Measurements from ENCODE around the gene PRCP. TPM values are rescaled to one million over a fixed set of nuclear protein-coding genes. Genes with fewer than 3 reads are reported as not detected.

The PRCP gene
- total and polyA plus RNA-seq, 4 donors = 27.3 to 55.2 (median 41.2) TPM

GRCh38 chr11:82867495-82868082 lies 32.6 kb downstream of the PRCP start:
- Histone ChIP-seq H3K4me1 (ENCODE audit: control insufficient read depth in 4 of 4, insufficient read depth in 4 of 4, low read length in 3 of 4) (peaks cover 1 to 12% (median 8%) of the 10 kb centered on the region in 4 donors), H3K9ac (ENCODE audit: low read depth in 1 of 2, low read length in 2 of 2) (peak overlapping the region in 1 of 2 donors; percentile 24)
- WGBS = 15% methylated on average over 10 of the region's 10 CpGs

GRCh38 chr11:82865841-82866240 lies 34.4 kb downstream of the PRCP start:
- 90% methylated on average over 2 of the region's 2 CpGs for WGBS
- H3K9me3 ChIP-seq (ENCODE audit: control insufficient read depth in 4 of 4, low read length in 3 of 4) = no peaks in the 10 kb centered on the region
- H3K9ac ChIP-seq (ENCODE audit: low read depth in 1 of 2, low read length in 2 of 2) = no peak overlapping the region
- no peak overlapping the region for H3K4me3 ChIP-seq (ENCODE audit: low read depth in 1 of 3, low read length in 3 of 3)
- no peak for DNase-seq (ENCODE audit: low spot score)
- TF ChIP-seq TAF1 (conservative IDR thresholded peaks at IDR 0.05) (no peak), RAD21 (IDR thresholded peaks at IDR 0.05) (no peak), YY1 (IDR thresholded peaks at IDR 0.05) (no peak), GABPA (IDR thresholded peaks at IDR 0.05 in 1 of 2, conservative IDR thresholded peaks at IDR 0.05 in 1 of 2) (no peak)
- TF ChIP-seq, protein P1, sequence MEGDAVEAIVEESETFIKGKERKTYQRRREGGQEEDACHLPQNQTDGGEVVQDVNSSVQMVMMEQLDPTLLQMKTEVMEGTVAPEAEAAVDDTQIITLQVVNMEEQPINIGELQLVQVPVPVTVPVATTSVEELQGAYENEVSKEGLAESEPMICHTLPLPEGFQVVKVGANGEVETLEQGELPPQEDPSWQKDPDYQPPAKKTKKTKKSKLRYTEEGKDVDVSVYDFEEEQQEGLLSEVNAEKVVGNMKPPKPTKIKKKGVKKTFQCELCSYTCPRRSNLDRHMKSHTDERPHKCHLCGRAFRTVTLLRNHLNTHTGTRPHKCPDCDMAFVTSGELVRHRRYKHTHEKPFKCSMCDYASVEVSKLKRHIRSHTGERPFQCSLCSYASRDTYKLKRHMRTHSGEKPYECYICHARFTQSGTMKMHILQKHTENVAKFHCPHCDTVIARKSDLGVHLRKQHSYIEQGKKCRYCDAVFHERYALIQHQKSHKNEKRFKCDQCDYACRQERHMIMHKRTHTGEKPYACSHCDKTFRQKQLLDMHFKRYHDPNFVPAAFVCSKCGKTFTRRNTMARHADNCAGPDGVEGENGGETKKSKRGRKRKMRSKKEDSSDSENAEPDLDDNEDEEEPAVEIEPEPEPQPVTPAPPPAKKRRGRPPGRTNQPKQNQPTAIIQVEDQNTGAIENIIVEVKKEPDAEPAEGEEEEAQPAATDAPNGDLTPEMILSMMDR (IDR thresholded peaks at IDR 0.05; ENCODE audit: low read depth, low read length, missing input control) = no peak
- no peaks in the 10 kb centered on the region for H3K27me3 ChIP-seq (ENCODE audit: control insufficient read depth in 4 of 4, insufficient read depth in 4 of 4, low read length in 3 of 4)
- no peaks in the 10 kb centered on the region for H3K36me3 ChIP-seq (ENCODE audit: control insufficient read depth in 4 of 4, insufficient read depth in 3 of 4, low read depth in 1 of 4, low read length in 3 of 4)
- H3K4me1 ChIP-seq (ENCODE audit: control insufficient read depth in 4 of 4, insufficient read depth in 4 of 4, low read length in 3 of 4) = peaks cover 1 to 12% (median 8%) of the 10 kb centered on the region in 4 donors
- no peak overlapping the region for H3K27ac ChIP-seq (ENCODE audit: low read depth in 1 of 2, low read length in 2 of 2)

More at GRCh38 chr11:82867495-82868082, 32.6 kb downstream of the PRCP start:
- H3K9me3 ChIP-seq (ENCODE audit: control insufficient read depth in 4 of 4, low read length in 3 of 4) = no peaks in the 10 kb centered on the region
- no peaks in the 10 kb centered on the region for H3K27me3 ChIP-seq (ENCODE audit: control insufficient read depth in 4 of 4, insufficient read depth in 4 of 4, low read length in 3 of 4)
- peak overlapping the region in 1 of 3 donors; percentile 26 for H3K4me3 ChIP-seq (ENCODE audit: low read depth in 1 of 3, low read length in 3 of 3)
- TF ChIP-seq, protein P1 (IDR thresholded peaks at IDR 0.05; ENCODE audit: low read depth, low read length, missing input control) = peak; percentile 73
- no peak for TF ChIP-seq SP1 (IDR thresholded peaks at IDR 0.05)
- no peak for TF ChIP-seq YY1 (IDR thresholded peaks at IDR 0.05)
- TF ChIP-seq FOXA2 (IDR thresholded peaks at IDR 0.05) = no peak
- TF ChIP-seq HNF4G (IDR thresholded peaks at IDR 0.05) = no peak
- TF ChIP-seq, protein P2, sequence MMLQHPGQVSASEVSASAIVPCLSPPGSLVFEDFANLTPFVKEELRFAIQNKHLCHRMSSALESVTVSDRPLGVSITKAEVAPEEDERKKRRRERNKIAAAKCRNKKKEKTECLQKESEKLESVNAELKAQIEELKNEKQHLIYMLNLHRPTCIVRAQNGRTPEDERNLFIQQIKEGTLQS (IDR thresholded peaks at IDR 0.05) = no peak
- no peak for TF ChIP-seq EGR1 (IDR thresholded peaks at IDR 0.05; ENCODE audit: low read depth in 2 of 2)
- peak; percentile 78 to 85 for TF ChIP-seq RAD21 (IDR thresholded peaks at IDR 0.05)
- TF ChIP-seq FOXA1 (IDR thresholded peaks at IDR 0.05) = no peak
- no peak for TF ChIP-seq RXRA (IDR thresholded peaks at IDR 0.05)
- TF ChIP-seq JUND (IDR thresholded peaks at IDR 0.05) = no peak
- no peak for TF ChIP-seq ZBTB33 (IDR thresholded peaks at IDR 0.05)
- H3K27ac ChIP-seq (ENCODE audit: low read depth in 1 of 2, low read length in 2 of 2) = no peak overlapping the region
- no peaks in the 10 kb centered on the region for H3K36me3 ChIP-seq (ENCODE audit: control insufficient read depth in 4 of 4, insufficient read depth in 3 of 4, low read depth in 1 of 4, low read length in 3 of 4)
- peak; percentile 79 for DNase-seq (ENCODE audit: low spot score)
